Left colon (tissue), 2 donors: ENCODE results near the gene CMIP. TPM values are rescaled to one million over a fixed set of nuclear protein-coding genes. Genes with fewer than 3 reads are reported as not detected.
"Not testable (repeated sequence)": the region's sequence is repeated elsewhere in the genome, so short reads cannot be mapped to it uniquely, and the experiment has no call there.

Experiments used
- ATAC-seq: fragments of 200-7000 bp; cut with Tn5 transposase; one replicate; pipeline ENCODE4 v1.9.1; 2020; ENCODE audit warnings: mild to moderate bottlenecking, moderate library complexity
- DNase-seq, 2 donors: peaks; one replicate each; pipeline ENCODE4 v3.0.0-alpha.2; 2020
- intact Hi-C, 2 donors: fragments of 100-400 bp; cut with DNase I in 1 of 2; cut with micrococcal nuclease in 1 of 2; formaldehyde crosslinking; loops; one replicate each; pipeline versions ENCODE4 v1.11.2 to v1.14.0; 2022; cut with DNase I, micrococcal nuclease
- total RNA-seq, 2 donors: library from RNA; stranded (reverse); fragmentation: NEBNext Ultra II Directional; extraction: Animal tissue kit (Norgen Biotek cat#: 25700); gene quantifications; one replicate each; pipeline ENCODE4 v1.2.1, GENCODE V29; 2021
- donor health status: DM: no; HTN: no; CAD: no.
- donor health status: DM: yes; HTN: yes; CAD: no.

Gene CMIP
- total RNA-seq, 2 donors from 2014 or later: 81.8 to 84.5 TPM

DNA sequence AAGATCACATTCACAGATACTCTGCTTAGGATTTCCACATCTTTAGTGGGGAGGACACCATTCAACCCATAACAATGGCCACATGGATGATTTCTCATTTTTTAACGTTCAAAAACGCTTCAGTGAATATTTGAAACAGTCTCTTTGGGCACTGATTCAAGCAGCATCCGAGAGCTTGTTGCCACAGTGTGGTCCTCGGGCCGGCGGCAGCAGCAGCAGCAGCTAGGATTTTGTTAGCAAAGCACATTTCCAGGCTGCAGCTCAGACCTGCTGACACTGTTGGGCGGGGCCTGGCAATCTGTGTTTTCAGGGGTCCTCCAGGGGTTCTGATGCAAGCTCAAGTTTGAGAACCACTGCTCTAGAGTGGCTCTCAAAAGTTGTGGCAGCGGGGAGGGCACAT lies 27.9 kb upstream of the CMIP start:
- DNase-seq (no peak), ATAC-seq (no peak)
- intact Hi-C loops: no loop called here

DNA sequence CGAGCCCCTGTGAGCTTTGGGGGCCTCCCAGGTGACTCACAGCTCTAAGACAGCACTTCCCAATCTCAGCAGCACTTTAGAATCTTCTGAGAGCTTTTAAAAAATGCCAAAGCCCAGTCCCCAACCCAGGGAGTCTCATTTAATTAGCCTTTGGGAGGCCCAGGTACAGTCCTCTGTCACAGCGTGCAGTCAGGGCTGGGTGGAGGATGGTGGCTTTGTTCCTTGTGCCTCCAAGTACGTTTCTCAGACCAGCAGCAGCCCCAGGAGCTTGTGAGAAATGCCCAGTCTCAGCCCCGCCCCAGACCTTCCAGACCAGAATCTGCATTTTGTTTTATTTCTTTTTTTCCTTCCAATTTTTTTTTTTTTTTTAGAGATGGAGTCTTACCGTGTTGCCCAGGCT lies 27.4 kb upstream of the CMIP start:
- ATAC-seq: no peak
- intact Hi-C loops: no loop called here
- DNase-seq: no peak

DNA sequence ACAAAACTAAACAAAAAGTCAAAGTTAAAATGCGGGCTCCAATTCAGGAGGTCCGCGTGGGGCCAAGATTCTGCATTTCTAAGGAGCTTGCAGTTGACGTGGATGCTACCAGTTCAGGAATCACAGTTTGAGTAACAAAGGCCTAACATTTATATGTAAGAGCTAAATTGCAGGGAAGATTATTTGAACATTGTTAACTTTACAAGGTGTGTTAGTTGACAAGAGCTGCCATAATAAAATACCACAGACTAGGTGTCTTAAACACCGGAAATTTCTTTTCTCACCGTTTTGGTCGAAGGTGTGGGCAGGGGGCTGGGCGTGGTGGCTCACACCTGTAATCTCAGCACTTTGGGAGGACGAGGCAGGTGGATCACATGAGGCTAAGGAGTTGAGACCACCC lies 24.8 kb upstream of the CMIP start:
- intact Hi-C loops: no loop called here

DNA sequence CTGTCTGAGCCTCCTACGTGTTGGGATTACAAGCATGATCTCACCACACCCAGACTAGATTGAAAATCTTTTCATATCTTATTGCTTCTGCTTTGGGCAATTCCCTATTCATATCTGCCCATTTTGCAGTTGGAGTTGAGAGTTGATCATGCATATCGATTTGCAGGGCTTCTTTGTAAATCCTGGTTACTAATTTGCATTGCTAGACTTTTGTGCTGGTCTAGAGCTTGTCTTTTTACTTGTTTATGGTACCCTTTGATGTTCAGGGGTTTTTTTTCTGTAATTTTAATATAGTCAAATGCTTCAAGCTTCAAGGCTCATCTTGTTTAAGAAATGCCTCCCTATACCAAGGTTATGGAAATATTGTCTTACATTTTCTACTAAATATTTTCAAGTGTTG lies 23.5 kb upstream of the CMIP start:
- ATAC-seq (no peak), DNase-seq (no peak)
- intact Hi-C loops: no loop called here

More for the DNA sequence above, 24.8 kb upstream of the CMIP start:
- peak in 1 of 2 donors; percentile 24 for DNase-seq
- peak; percentile 85 for ATAC-seq

DNA sequence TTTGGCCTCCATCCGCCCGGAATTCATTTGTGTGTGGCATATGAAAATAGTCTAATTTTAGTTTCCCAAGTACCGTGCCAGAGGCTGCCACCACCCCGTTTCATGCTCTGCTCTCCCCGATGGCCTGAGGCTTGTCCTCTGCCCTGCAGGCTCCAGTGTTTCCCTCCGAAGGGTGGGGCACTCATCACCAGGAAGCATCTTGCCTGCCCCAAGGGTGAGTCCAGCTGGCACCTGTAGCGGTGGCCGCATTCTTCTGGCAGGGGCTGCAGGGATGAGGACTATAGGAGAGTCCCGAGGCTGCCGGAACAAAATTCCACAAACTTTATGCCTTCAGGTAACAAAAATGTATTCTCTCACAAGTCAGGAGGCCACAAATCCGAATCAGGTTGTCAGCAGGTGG lies 23.1 kb upstream of the CMIP start:
- ATAC-seq (peak; percentile 81), DNase-seq (peak; percentile 46)
- intact Hi-C loops: no loop called here

DNA sequence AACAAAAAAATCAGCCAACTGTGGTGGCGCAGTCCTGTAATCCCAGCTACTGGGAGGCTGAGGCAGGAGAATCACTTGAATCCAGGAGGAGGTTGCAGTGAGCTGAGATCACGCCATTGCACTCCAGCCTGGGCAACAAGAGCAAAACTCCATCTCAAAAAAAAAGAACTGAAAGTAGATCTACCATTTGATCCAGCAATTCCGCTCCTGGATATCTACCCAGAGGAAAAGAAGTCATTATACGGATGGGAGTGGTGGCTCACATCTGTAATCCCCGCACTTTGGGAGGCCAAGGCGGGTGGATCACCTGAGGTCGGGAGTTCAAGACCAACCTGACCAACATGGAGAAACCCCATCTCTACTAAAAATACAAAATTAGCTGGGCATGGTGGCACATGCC lies 22.5 kb upstream of the CMIP start:
- intact Hi-C loops, DNase-seq, ATAC-seq: not testable (repeated sequence)

DNA sequence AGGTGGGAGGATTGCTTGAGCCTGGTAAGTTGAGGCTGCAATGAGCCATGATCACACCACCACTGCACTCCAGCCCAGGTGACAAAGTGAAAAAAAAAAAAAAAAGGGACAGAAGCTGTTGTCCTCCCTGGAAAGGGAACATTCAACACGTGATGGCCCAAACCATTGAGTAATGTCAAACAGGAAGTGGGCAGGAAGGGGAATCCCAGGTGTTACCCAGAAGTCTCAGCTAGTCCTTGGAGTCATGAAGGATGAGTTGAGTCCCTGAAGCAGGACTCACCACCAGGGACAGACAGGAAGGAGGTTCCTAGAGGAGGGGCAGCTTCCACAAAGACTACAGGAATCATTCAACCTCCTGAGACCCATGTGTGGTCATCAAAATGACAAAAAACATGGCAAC lies 19.8 kb upstream of the CMIP start:
- DNase-seq (no peak), ATAC-seq (peak; percentile 15)
- intact Hi-C loops: no loop called here

DNA sequence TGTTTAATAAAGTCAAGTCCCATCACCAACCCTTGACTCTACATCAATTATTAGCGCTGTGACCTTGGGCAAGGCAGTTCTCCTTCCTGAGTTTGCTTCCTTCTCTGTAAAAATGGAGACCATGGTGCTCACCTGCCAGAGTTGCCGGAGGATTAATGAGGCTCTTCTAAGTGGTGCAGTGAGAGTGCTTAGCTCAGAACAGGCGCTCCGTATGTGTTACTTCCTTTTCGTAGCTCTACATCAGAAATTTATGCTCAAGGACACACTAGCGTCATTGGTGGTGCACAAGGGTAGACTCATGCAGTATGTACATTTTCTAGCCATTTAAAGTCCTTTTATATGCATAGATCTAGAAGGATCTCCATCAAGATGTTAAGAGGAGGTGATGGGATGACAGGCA lies 17.4 kb upstream of the CMIP start:
- ATAC-seq (no peak), DNase-seq (no peak)
- intact Hi-C loops: no loop called here

DNA sequence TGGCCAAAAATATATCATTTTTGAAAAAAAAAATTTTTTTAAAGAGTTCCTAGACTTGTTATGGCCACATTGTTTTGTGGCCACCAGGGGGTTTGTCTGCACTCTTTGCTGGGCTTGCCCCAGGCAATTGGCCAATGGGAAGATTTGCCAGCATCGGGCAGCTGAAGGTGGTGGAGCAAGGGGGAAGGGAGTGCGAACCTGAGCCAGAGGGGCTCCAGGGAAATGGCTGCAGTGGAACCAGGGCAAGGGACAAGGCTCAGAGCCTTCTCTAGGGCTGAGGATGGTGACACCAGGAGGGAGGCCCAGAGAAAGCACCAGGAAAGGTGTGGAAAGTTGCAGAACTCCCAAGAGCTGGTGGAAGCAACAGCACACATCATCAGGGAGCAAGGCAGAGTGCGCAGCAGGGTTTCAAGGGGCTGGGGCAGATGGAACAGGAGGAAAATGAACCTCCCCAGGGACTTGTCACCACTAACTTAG lies 15.5 kb upstream of the CMIP start:
- intact Hi-C loops: no loop called here
- DNase-seq (peak in 1 of 2 donors; percentile 57), ATAC-seq (peak; percentile 81)

DNA sequence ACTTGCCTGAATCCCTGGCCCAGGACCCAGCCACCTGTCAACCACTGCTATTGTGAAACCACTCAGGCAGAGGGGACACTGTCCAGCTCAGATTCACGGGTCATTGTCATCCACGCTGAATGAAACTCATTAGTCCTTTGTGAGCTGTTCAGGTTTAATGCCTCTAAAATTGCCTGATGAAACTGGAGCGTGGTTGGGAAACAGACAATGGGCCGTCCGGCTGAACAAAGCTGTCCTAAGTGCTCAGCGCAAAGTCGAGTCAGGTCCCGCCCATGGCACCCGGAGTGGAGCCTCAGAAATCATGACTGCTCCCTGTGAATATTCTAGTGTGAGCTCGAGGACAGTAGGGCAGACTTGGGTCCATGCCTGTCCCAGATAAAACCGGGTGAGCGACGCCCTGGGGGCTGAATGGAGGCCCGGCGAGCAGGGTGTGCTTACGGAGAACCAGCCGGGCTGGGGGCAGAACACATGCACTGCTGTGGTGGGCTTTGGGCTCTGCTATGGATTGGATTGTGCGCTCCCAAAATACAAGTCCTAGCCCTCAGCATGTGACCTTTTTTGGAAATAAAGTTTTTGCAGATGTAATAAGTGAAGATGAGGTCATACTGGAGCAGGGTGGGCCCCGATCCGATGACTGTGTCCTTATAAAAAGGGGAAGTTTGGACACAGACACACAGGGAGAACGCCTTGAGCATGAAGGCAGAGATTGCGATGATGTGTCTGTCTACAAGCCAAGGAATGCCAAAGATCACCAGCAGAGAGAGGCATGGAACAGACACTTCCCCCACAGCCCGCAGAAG lies 12.9 kb upstream of the CMIP start:
- DNase-seq (no peak), ATAC-seq (no peak)
- intact Hi-C loops: no loop called here

DNA sequence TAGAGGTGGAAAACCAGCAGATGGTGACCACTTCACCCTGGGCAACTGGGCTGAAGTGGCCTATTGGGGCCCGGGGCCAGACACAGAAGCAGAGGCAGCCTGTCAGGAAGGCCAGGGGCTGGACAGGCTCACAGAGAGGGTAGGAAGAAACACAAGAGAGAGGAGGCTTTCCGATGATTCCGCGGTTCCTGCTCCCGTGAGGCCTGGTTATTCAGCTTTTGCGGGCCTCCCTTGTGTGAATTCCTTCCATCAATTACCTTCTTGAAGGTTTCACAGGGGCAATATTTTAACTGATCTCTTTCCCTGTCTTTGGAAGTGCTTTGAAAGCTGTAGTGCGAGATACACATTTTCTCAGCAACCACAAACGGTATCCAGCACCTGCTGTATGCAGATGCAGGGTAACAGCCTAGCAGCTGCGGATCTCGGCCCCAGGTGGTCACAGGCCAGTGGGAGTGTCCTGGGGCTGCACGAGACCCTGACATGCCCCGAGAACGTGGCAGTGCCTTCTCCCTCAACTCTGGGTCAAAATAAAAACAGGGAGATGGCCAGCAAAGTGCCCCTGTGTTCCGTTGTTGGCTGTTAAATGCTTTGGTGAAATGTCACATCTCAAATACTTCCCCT lies 11.6 kb upstream of the CMIP start:
- no peak for DNase-seq
- ATAC-seq: no peak
- intact Hi-C loops: no loop called here

DNA sequence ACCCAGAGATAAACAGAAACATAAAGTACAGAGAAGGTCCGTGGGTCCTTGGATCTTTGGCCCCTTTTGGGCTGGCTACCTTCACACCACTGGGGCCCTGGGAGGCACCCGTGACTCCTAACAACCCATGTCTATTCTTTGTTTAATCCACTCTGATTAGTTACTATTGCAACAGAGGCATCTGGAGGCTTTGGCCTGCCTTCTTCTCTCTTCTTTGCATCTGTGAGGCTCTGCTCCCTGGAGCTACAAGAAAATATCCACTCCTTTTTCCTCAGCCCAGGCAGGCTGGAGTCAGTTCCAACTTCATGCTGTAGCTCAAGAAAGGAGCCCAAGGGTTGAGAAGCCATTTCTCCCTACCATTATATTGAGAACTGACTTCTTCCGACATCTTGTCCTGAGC lies 9.5 kb upstream of the CMIP start:
- intact Hi-C loops: no loop called here
- DNase-seq (no peak), ATAC-seq (no peak)

DNA sequence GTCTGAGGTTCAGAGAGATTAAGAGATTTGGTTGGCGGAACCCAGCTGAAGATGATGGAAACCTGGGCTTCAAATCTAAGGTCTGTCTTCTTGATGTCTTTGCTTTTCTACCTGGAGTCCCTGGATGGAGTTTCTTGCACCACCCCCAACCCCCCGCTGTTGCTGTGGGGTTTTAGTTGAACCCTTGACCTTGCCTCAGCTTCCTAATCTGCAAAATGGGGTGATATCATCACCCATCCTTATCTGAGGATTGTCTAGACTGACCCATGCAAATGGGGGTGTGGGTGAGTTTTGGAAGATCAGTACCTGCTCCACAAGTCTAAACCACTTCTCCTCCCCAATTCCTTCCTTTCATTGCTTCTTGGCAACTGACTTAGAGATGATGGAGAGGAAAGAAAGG lies 9.0 kb upstream of the CMIP start:
- no peak for DNase-seq
- ATAC-seq: no peak
- intact Hi-C loops: no loop called here

DNA sequence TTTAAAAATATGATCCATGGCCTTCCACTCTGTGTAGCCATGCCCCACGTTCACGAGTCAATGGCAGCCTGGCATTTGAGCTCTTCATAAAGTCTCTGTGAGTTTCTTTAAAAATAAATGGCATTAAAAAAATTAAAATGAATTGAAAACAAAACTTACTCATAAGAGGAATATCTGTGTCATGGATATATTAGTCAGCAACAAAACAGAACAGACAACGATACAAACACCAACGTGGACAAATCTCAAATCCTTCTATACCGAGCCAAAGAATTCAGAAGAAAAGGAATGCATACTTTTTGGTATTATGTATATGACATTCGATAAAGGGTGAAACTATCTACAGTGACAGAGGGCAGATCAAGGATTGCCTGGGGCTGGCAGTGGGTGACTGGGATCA lies 8.2 kb upstream of the CMIP start:
- DNase-seq (no peak), ATAC-seq (no peak)
- intact Hi-C loops: no loop called here

DNA sequence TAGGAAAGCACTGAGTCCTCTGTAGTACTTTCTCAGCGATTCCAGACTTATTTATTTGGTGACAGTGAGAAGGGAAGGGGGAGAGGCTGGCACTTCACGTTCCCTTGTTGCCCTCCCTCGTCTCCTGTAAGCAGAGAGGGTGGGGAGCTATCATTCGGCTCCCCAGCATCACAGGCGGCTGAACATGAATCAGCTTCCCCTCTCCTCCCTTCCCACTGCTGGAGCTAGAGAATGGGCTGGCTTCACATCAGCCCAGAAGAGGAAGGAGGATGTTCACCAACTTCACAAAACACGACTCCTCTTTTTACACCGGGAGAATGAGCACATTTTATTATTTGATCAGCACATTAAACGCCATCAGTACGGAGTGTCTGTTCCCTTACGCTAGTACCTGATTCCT lies 6.7 kb upstream of the CMIP start:
- ATAC-seq: no peak
- no peak for DNase-seq
- intact Hi-C loops: no loop called here

DNA sequence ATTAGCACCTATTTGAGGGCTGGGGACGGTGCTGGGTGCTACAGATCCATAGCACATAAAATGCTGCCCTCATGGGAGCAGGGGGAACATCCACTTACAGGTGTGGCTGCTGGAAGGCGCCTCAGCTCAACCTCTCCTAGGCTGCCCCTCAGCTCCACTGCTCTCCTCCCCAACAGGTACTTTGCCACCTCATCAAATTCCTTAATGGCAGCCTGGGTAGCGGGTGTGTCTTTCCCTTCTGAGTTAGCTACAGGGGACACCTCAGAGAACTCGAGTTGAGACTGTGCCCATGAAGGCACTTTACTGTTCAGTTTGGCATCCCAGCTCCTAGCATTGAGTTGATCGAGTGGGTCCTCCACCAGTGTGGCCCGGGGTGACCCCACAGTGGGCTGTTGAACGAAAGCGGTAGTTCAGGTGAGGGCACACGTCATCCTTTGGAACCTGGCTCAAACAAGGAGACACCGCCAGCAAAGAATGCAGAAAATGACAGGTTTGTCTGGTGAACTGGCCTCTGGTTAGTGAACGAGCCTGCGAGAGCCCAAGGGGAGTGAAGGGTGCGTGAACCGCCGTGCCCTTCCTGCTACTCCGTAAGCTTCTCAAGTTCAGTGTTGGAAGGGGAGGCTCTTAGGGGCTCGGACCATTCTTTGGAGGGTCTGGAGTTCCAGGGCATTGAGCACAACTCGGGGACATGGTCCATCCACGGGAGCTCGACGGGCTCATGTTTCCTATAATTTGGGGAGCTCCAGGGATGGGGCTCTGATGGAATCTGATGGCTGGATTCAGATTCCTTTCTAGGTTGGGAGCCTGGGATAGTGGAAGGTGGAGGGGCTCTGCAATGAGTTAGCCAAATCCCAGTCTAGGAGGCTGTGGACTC lies 3.5 kb upstream of the CMIP start:
- ATAC-seq: no peak
- intact Hi-C loops: no loop called here
- DNase-seq: no peak

DNA sequence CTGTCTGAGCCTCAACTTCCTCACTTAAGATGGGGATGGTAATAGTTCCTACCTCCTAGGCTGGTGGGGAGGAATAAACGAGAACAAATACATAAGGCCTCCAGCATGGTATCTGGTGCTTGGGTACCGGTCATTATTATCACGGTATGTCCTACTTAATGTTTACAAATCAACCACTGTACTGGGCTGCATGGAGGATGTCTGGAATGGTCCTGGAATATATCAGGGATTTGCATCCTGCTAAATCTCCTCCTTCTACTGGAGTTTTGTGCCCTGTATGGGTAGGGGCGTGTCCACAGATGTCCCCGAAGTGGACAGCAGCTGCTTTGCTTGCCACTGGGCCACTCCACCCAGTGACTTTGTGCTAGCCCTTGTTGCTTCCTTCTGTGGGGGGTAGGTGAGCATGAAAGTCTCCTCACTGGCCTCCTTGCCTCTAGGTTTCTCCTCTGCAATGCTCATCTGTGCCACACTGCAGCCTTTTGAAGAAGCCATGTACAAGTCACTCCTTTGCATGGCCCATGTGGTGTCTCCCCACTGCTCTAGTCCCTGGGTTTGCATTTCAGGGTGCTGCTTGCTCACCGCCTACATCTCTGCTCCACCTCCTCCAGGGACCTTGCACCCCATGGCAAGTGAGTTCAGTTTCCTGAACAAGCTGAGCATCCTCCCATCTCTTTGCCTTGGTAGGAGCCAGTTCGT lies 2.2 kb upstream of the CMIP start:
- ATAC-seq (no peak), DNase-seq (no peak)
- intact Hi-C loops: no loop called here

DNA sequence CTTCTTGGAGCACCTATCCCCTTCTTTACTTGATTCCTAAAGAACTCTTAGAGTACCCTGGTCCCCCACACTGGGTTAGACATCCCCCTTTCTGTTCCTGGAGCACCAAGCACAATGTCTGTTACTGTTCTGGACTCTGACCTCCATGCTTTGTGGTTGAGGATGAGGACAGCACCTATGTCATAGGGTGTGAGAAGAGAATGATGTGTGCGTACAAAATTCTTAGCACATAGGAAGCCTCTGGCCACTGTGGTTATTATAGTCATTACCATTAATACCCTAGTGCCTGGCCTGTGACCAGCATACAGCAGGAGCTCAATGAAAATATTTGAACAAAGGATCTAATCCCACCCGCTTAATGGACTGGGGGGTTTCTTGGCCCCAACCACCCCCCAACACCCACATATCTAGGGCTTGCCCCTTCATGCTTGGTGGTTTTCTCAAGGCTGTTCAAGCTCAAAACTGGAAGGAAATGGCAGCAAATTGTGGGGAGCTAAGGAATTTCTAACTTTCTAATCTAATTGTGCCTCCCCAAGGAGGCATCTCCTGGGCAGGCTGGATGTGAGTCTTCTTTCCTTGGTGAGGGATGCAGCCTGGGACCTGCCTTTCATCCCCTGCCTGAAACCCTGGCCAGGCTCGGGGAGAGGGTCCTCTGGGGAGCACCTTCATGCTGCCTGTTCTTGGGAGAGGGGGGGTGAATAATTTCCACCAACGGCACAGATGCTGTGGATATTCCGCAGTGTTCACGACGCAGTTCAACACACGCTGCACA lies 1.5 kb upstream of the CMIP start:
- intact Hi-C loops: no loop called here
- no peak for DNase-seq
- no peak for ATAC-seq
